Transverse colon (tissue), 3 donors: ENCODE results near the gene ATRX.

Experiments used
- CTCF ChIP-seq, 5 experiments: fragments of 200-600 bp in 3 of 5; fragments of 450-650 bp in 2 of 5; sonication (generic) in 3 of 5; IDR thresholded peaks; 1 replicate in 2 of 5; 2 replicates in 3 of 5; pipeline ENCODE4 v1.5.1; 2016 to 2017; ENCODE audit warnings: antibody characterized with exemption in 5 of 5, inconsistent platforms in 3 of 5, mild to moderate bottlenecking in 2 of 5, moderate library complexity in 1 of 5
- EP300 ChIP-seq: sonication (generic); formaldehyde crosslinking; IDR thresholded peaks from one replicate; pipeline ENCODE4 v1.6.1; 2017; ENCODE audit warnings: antibody characterized with exemption, low read depth
- POLR2A ChIP-seq: fragments of 450-650 bp; IDR thresholded peaks from one replicate; pipeline ENCODE4 v1.6.1; 2016; ENCODE audit warnings: antibody characterized with exemption, mild to moderate bottlenecking, moderate library complexity

- no peak for TF ChIP-seq CTCF (IDR thresholded peaks at IDR 0.05)
- no peak for TF ChIP-seq POLR2A
- TF ChIP-seq EP300, result no peak
Measured at GRCh38 chrX:77514177-77514576, 271.8 kb downstream of the ATRX start.
